Caco-2 (cell line): ENCODE data around the gene BBS7. TPM values are rescaled to one million over a fixed set of nuclear protein-coding genes. Genes with fewer than 3 reads are reported as not detected.

Experiments used
- BruUV-seq: library from RNA; stranded (reverse); fragments of 400-500 nt; replicated peaks from 2 replicates; lab custom pipeline; 2021; lab: Mats Ljungman, UMichigan
- CTCF ChIA-PET: fragments of 300-600 bp; sonication (Branson Sonifier 250); formaldehyde crosslinking; loops from one replicate; lab custom pipeline; 2022; ENCODE audit warnings: antibody characterized with exemption; lab: Charles Lee
- POLR2A ChIA-PET: fragments of 300-600 bp; sonication (Branson Sonifier 250); formaldehyde crosslinking; loops from one replicate; lab custom pipeline; 2022; ENCODE audit warnings: antibody characterized with exemption; lab: Charles Lee
- DNase-seq, 2 experiments: peaks; one replicate each; pipeline versions ENCODE4 v3.0.0 to v3.0.0-alpha.2; 2020 to 2022
- H3K27me3 ChIP-seq: replicated peaks from 2 replicates; pipeline ENCODE4 v1.6.0; 2011; ENCODE audit warnings: low read length; ENCODE audit not compliant: control insufficient read depth, insufficient read depth
- H3K36me3 ChIP-seq: 2 replicates; pipeline ENCODE4 v1.5.1; 2011; ENCODE audit warnings: low read length; ENCODE audit not compliant: control insufficient read depth, insufficient read depth
- H3K4me1 ChIP-seq: fragments of 250-450 bp; sonication (Bioruptor Pico); 2 replicates; pipeline ENCODE4 v1.5.1; 2020; ENCODE audit warnings: mild to moderate bottlenecking
- H3K4me3 ChIP-seq: 2 replicates; pipeline ENCODE4 v1.5.1; 2011; ENCODE audit warnings: low read depth, mild to moderate bottlenecking, control low read depth, low read length
- H3K9me3 ChIP-seq: fragments of 250-450 bp; sonication (Bioruptor Pico); 2 replicates; pipeline ENCODE4 v1.5.1; 2020; ENCODE audit warnings: mild to moderate bottlenecking, moderate library complexity
- H3K27ac Mint-ChIP-seq: one replicate; pipeline ENCODE4 v1.8.0; 2022; ENCODE audit warnings: mixed read lengths; ENCODE audit not compliant: unreplicated experiment
- H3K27me3 Mint-ChIP-seq: one replicate; pipeline ENCODE4 v1.8.0; 2022; ENCODE audit warnings: mixed read lengths; ENCODE audit not compliant: insufficient read depth, unreplicated experiment
- H3K36me3 Mint-ChIP-seq: one replicate; pipeline ENCODE4 v1.8.0; 2022; ENCODE audit warnings: mild to moderate bottlenecking, mixed read lengths; ENCODE audit not compliant: insufficient read depth, unreplicated experiment
- H3K4me1 Mint-ChIP-seq: one replicate; pipeline ENCODE4 v1.8.0; 2022; ENCODE audit warnings: low read depth, mixed read lengths; ENCODE audit not compliant: unreplicated experiment
- H3K4me3 Mint-ChIP-seq: one replicate; pipeline ENCODE4 v1.8.0; 2022; ENCODE audit warnings: mild to moderate bottlenecking, moderate library complexity, mixed read lengths; ENCODE audit not compliant: unreplicated experiment
- H3K9me3 Mint-ChIP-seq: one replicate; pipeline ENCODE4 v1.8.0; 2022; ENCODE audit warnings: mixed read lengths; ENCODE audit not compliant: unreplicated experiment
- CTCF ChIP-seq, 2 experiments: fragments of 200-600 bp in 1 of 2; IDR thresholded peaks; 1 replicate in 1 of 2; 2 replicates in 1 of 2; pipeline versions ENCODE4 v1.5.1 to v1.8.0; 2011 to 2022; ENCODE audit warnings: antibody characterized with exemption in 1 of 2, control low read depth in 1 of 2, inconsistent platforms in 1 of 2, low read depth in 1 of 2, low read length in 1 of 2, mild to moderate bottlenecking in 1 of 2, moderate library complexity in 1 of 2; ENCODE audit not compliant: insufficient read depth in 1 of 2, severe bottlenecking in 1 of 2, unreplicated experiment in 1 of 2
- intact Hi-C: fragments of 100-400 bp; cut with micrococcal nuclease; formaldehyde crosslinking; loops from one replicate; pipeline ENCODE4 v1.10.0; 2022; ENCODE audit not compliant: unreplicated experiment
- total RNA-seq: library from RNA; stranded (reverse); gene quantifications from 2 replicates; pipeline ENCODE4 v1.2.3, GENCODE V29; 2022

The BBS7 gene
- total RNA-seq, 1 experiment from 2014 or later = 17.1 TPM

DNA sequence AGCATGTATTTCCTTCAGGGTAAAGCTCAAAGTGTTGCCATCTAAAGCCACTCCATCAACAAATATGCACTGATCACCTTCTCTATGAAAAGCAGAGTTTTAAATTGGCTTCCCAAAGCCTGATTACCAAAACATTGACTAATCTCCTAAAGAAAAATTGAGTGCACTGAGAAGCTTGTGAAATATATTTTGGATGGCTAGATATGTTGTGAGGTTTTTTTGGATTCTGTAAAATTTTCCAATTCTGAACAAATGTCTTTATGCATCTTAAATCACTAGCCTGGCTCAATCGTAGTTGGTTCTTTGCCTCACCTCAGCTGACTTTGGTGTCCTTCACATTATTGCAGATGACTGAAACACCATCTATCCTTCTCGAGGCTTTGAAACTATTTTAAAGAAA lies 84.1 kb downstream of the BBS7 start:
- Mint-ChIP-seq H3K4me1 (no peaks in the 10 kb centered on the region), H3K27ac (no peak overlapping the region), H3K36me3 (no peaks in the 10 kb centered on the region), H3K27me3 (peaks cover 13% of the 10 kb centered on the region), H3K4me3 (no peak overlapping the region), H3K9me3 (no peaks in the 10 kb centered on the region)
- no peaks in the 10 kb centered on the region for H3K27me3 ChIP-seq
- intact Hi-C loops = no loop called here
- POLR2A ChIA-PET = no interaction called here
- no TSS peak for BruUV-seq
- no peak for TF ChIP-seq CTCF (IDR thresholded peaks at IDR 0.05; ENCODE audit: insufficient read depth in 1 of 2, low read depth in 1 of 2, low read length in 1 of 2, severe bottlenecking in 1 of 2, unreplicated experiment in 1 of 2)
- no peaks in the 10 kb centered on the region for H3K36me3 ChIP-seq
- CTCF ChIA-PET = no interaction called here
- H3K4me3 ChIP-seq = no peak overlapping the region
- peaks cover 5% of the 10 kb centered on the region; the same call in 1 of the 2 replicates for H3K4me1 ChIP-seq
- no peak for DNase-seq
- no peaks in the 10 kb centered on the region for H3K9me3 ChIP-seq

DNA sequence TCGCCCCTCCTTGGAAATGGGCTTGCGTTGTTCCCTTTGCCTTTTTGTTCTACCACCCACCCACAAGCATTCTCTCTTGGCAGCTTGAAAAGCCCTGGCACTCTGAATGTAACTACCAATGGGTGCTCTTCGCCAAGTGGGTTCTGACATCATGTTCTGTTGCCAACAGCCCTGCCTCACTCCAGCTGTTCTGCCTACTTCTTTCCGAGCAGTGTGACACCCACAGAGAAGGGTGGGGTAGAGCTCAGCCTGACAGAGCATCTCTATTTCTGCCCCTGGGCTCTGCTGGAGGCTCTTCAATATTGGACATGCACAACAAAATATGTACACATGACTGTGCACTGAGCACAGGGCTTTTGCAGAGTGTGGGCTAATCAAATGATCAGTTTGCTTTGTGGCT lies 84.8 kb downstream of the BBS7 start:
- H3K4me3 Mint-ChIP-seq = no peak overlapping the region

GRCh38 chr4:121784975-121785374 lies 85.3 kb downstream of the BBS7 start:
- ChIA-PET CTCF (no interaction called here), POLR2A (no interaction called here)
- no peaks in the 10 kb centered on the region for H3K9me3 ChIP-seq
- H3K9me3 Mint-ChIP-seq = no peaks in the 10 kb centered on the region
- no peaks in the 10 kb centered on the region for H3K4me1 ChIP-seq
- no peak for DNase-seq
- peaks cover 16% of the 10 kb centered on the region for H3K27me3 Mint-ChIP-seq
- no peak overlapping the region for H3K4me3 Mint-ChIP-seq
- BruUV-seq = no TSS peak
- no peaks in the 10 kb centered on the region for H3K4me1 Mint-ChIP-seq
- intact Hi-C loops = no loop called here
- no peaks in the 10 kb centered on the region for H3K36me3 Mint-ChIP-seq
- no peak overlapping the region for H3K4me3 ChIP-seq
- H3K36me3 ChIP-seq = no peaks in the 10 kb centered on the region
- H3K27ac Mint-ChIP-seq = no peak overlapping the region
- H3K27me3 ChIP-seq = no peaks in the 10 kb centered on the region
- TF ChIP-seq CTCF (IDR thresholded peaks at IDR 0.05; ENCODE audit: insufficient read depth in 1 of 2, low read depth in 1 of 2, low read length in 1 of 2, severe bottlenecking in 1 of 2, unreplicated experiment in 1 of 2) = no peak

More for the DNA sequence above, 84.8 kb downstream of the BBS7 start:
- ChIA-PET CTCF (no interaction called here), POLR2A (no interaction called here)
- Histone ChIP-seq H3K27me3 (no peaks in the 10 kb centered on the region), H3K36me3 (no peaks in the 10 kb centered on the region), H3K9me3 (no peaks in the 10 kb centered on the region), H3K4me3 (no peak overlapping the region), H3K4me1 (peaks cover under 1% of the 10 kb centered on the region; the same call in 1 of the 2 replicates)
- Mint-ChIP-seq H3K4me1 (no peaks in the 10 kb centered on the region), H3K9me3 (no peaks in the 10 kb centered on the region), H3K27ac (no peak overlapping the region), H3K36me3 (no peaks in the 10 kb centered on the region), H3K27me3 (peaks cover 15% of the 10 kb centered on the region)
- TF ChIP-seq CTCF (IDR thresholded peaks at IDR 0.05; ENCODE audit: insufficient read depth in 1 of 2, low read depth in 1 of 2, low read length in 1 of 2, severe bottlenecking in 1 of 2, unreplicated experiment in 1 of 2) = no peak
- intact Hi-C loops = no loop called here
- DNase-seq = no peak
- no TSS peak for BruUV-seq
